Liver (tissue), 3 donors: Measurements from ENCODE around the gene CLEC4G.

Experiments
- EGR1 ChIP-seq, 2 donors: IDR thresholded peaks; 2 replicates each; pipeline ENCODE4 v1.6.1; 2016 to 2018; ENCODE audit warnings: antibody characterized with exemption in 2 of 2, low read depth in 2 of 2
- GABPA ChIP-seq, 2 donors: IDR thresholded peaks in 1 of 2; conservative IDR thresholded peaks in 1 of 2; 2 replicates each; pipeline ENCODE4 v1.6.1; 2016; ENCODE audit warnings: antibody characterized with exemption in 2 of 2, mild to moderate bottlenecking in 1 of 2, moderate library complexity in 1 of 2
- HNF4G ChIP-seq: IDR thresholded peaks from 2 replicates; pipeline ENCODE4 v1.6.1; 2016; ENCODE audit warnings: antibody characterized with exemption
- MAX ChIP-seq: IDR thresholded peaks from 2 replicates; pipeline ENCODE4 v1.6.1; 2016; ENCODE audit warnings: antibody characterized with exemption
- TAF1 ChIP-seq: conservative IDR thresholded peaks from 2 replicates; pipeline ENCODE4 v1.6.1; 2016; ENCODE audit warnings: antibody characterized with exemption, mild to moderate bottlenecking
- YY1 ChIP-seq: IDR thresholded peaks from 2 replicates; pipeline ENCODE4 v1.6.1; 2016; ENCODE audit warnings: antibody characterized with exemption, mild to moderate bottlenecking
- ZBTB33 ChIP-seq: IDR thresholded peaks from 2 replicates; pipeline ENCODE4 v1.6.1; 2016; ENCODE audit warnings: antibody characterized with exemption
- TF ChIP-seq, protein P1 (sequence below): fragments of 150-350 bp; IDR thresholded peaks from 2 replicates; pipeline ENCODE4 v1.5.1; 2017; ENCODE audit warnings: improper control_type of control experiment, low read depth, low read length; ENCODE audit not compliant: missing input control
- TF ChIP-seq, protein P2 (sequence below): IDR thresholded peaks from 2 replicates; pipeline ENCODE4 v1.6.1; 2016; ENCODE audit warnings: antibody characterized with exemption
- TF ChIP-seq, protein P3 (sequence below): IDR thresholded peaks from 2 replicates; pipeline ENCODE4 v1.6.1; 2016; ENCODE audit warnings: antibody characterized with exemption, mild to moderate bottlenecking
- donor health status: healthy.
- donor health status: healthy.

DNA sequence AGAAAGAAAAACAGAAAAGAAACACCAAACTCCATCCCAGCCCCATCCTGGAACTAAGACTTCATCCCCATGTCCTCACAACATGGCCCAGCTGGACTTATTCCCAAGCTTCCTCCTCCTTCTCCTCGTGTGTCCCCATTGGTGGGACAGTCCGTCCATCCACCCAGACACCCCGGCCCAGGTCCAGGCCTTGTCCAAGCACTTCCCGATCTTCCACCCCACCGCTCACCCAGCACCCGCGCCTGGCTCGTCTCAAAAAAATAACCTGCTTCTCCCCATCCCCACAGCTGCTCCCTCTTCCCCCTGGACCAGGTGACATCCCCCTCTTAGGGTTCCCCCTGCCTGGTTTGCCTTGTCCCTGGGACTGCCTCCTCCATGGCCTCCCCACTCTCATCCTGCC is 28.6 kb downstream of the CLEC4G start:
- TF ChIP-seq, protein P1, sequence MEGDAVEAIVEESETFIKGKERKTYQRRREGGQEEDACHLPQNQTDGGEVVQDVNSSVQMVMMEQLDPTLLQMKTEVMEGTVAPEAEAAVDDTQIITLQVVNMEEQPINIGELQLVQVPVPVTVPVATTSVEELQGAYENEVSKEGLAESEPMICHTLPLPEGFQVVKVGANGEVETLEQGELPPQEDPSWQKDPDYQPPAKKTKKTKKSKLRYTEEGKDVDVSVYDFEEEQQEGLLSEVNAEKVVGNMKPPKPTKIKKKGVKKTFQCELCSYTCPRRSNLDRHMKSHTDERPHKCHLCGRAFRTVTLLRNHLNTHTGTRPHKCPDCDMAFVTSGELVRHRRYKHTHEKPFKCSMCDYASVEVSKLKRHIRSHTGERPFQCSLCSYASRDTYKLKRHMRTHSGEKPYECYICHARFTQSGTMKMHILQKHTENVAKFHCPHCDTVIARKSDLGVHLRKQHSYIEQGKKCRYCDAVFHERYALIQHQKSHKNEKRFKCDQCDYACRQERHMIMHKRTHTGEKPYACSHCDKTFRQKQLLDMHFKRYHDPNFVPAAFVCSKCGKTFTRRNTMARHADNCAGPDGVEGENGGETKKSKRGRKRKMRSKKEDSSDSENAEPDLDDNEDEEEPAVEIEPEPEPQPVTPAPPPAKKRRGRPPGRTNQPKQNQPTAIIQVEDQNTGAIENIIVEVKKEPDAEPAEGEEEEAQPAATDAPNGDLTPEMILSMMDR: no peak
- no peak for TF ChIP-seq YY1
- TF ChIP-seq MAX: no peak
- TF ChIP-seq, protein P2, sequence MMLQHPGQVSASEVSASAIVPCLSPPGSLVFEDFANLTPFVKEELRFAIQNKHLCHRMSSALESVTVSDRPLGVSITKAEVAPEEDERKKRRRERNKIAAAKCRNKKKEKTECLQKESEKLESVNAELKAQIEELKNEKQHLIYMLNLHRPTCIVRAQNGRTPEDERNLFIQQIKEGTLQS: no peak
- TF ChIP-seq EGR1 (IDR thresholded peaks at IDR 0.05; ENCODE audit: low read depth in 2 of 2): no peak
- TF ChIP-seq, protein P3, sequence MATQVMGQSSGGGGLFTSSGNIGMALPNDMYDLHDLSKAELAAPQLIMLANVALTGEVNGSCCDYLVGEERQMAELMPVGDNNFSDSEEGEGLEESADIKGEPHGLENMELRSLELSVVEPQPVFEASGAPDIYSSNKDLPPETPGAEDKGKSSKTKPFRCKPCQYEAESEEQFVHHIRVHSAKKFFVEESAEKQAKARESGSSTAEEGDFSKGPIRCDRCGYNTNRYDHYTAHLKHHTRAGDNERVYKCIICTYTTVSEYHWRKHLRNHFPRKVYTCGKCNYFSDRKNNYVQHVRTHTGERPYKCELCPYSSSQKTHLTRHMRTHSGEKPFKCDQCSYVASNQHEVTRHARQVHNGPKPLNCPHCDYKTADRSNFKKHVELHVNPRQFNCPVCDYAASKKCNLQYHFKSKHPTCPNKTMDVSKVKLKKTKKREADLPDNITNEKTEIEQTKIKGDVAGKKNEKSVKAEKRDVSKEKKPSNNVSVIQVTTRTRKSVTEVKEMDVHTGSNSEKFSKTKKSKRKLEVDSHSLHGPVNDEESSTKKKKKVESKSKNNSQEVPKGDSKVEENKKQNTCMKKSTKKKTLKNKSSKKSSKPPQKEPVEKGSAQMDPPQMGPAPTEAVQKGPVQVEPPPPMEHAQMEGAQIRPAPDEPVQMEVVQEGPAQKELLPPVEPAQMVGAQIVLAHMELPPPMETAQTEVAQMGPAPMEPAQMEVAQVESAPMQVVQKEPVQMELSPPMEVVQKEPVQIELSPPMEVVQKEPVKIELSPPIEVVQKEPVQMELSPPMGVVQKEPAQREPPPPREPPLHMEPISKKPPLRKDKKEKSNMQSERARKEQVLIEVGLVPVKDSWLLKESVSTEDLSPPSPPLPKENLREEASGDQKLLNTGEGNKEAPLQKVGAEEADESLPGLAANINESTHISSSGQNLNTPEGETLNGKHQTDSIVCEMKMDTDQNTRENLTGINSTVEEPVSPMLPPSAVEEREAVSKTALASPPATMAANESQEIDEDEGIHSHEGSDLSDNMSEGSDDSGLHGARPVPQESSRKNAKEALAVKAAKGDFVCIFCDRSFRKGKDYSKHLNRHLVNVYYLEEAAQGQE: no peak
- no peak for TF ChIP-seq TAF1
- TF ChIP-seq HNF4G: no peak
- no peak for TF ChIP-seq ZBTB33
- no peak for TF ChIP-seq GABPA (IDR thresholded peaks at IDR 0.05 in 1 of 2, conservative IDR thresholded peaks at IDR 0.05 in 1 of 2)
